Loucy (cell line): Measurements from ENCODE around the gene PCBD1.

Experiments used
- H2AFZ ChIP-seq: fragments of 200-600 bp; sonication (generic); 2 replicates; pipeline ENCODE4 v1.6.0; 2016; ENCODE audit warnings: antibody characterized with exemption, mild to moderate bottlenecking, low read length, moderate library complexity
- H3F3A ChIP-seq: fragments of 200-600 bp; 2 replicates; pipeline ENCODE4 v1.6.0; 2016; ENCODE audit warnings: antibody characterized with exemption, low read depth, mild to moderate bottlenecking
- H3K27me3 ChIP-seq: fragments of 200-600 bp; sonication (generic); 2 replicates; pipeline ENCODE4 v1.6.1; 2014; ENCODE audit warnings: low read length, mild to moderate bottlenecking; ENCODE audit not compliant: insufficient read depth, poor library complexity, severe bottlenecking
- H3K36me3 ChIP-seq: fragments of 200-600 bp; sonication (generic); 2 replicates; pipeline ENCODE4 v1.6.1; 2016; ENCODE audit warnings: low read length; ENCODE audit not compliant: insufficient read depth
- H3K4me1 ChIP-seq: fragments of 200-600 bp; sonication (generic); 2 replicates; pipeline ENCODE4 v1.5.1; 2014; ENCODE audit warnings: low read length, mild to moderate bottlenecking; ENCODE audit not compliant: insufficient read depth, poor library complexity, severe bottlenecking
- H3K4me2 ChIP-seq: fragments of 200-600 bp; sonication (generic); 2 replicates; pipeline ENCODE4 v1.6.0; 2014; ENCODE audit warnings: antibody characterized with exemption, low read length, low read depth, mild to moderate bottlenecking; ENCODE audit not compliant: poor library complexity, severe bottlenecking
- H3K4me3 ChIP-seq: fragments of 200-600 bp; sonication (generic); 2 replicates; pipeline ENCODE4 v1.5.1; 2014; ENCODE audit warnings: low read length, mild to moderate bottlenecking, mixed read lengths; ENCODE audit not compliant: poor library complexity, severe bottlenecking
- H3K79me2 ChIP-seq: fragments of 200-600 bp; sonication (generic); 2 replicates; pipeline ENCODE4 v1.6.1; 2014; ENCODE audit warnings: low read length; ENCODE audit not compliant: insufficient read depth
- H3K9ac ChIP-seq: fragments of 200-600 bp; sonication (generic); 2 replicates; pipeline ENCODE4 v1.6.0; 2014; ENCODE audit warnings: mild to moderate bottlenecking, low read depth, low read length, moderate library complexity; ENCODE audit not compliant: poor library complexity, severe bottlenecking
- H3K9me2 ChIP-seq: fragments of 200-600 bp; sonication (generic); replicated peaks from 2 replicates; pipeline ENCODE4 v1.6.1; 2016; ENCODE audit warnings: low read depth, low read length, mixed read lengths
- H3K9me3 ChIP-seq: fragments of 200-600 bp; sonication (generic); 2 replicates; pipeline ENCODE4 v1.6.1; 2014; ENCODE audit warnings: mild to moderate bottlenecking, antibody characterized with exemption, low read length, low read depth; ENCODE audit not compliant: insufficient read depth
- H4K20me1 ChIP-seq: fragments of 200-600 bp; sonication (generic); 2 replicates; pipeline ENCODE4 v1.6.0; 2014; ENCODE audit warnings: antibody characterized with exemption, low read length, mild to moderate bottlenecking; ENCODE audit not compliant: insufficient read depth, poor library complexity, severe bottlenecking
- EZH2phosphoT487 ChIP-seq: fragments of 200-600 bp; IDR thresholded peaks from 2 replicates; pipeline ENCODE4 v1.6.1; 2018; ENCODE audit warnings: antibody characterized with exemption, mild to moderate bottlenecking, moderate library complexity, borderline replicate concordance
- TF ChIP-seq, protein P1 (sequence below): fragments of 200-600 bp; sonication (generic); conservative IDR thresholded peaks from 2 replicates; pipeline ENCODE4 v1.5.1; 2014; ENCODE audit warnings: mild to moderate bottlenecking, antibody characterized with exemption, low read length

Gene PCBD1

DNA sequence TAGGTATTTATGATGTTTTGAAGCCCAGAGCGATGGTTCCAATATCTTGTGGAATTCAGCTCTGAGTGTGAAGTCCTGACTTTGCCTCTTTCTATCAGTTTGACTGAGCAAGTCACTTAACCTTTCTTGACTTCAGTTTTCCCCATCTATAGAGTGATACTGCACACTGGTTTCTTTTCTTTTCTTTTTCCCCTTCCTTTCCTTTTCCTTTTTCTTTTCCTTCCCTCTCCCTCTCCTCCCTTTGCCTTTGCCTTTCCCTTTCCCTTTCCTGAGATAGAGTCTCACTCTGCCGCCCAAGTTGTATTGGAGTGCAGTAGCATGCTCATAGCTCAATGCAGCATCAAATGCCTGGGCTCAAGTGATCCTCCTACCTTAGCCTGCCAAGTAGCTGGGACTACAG lies 52.0 kb downstream of the PCBD1 start:
- Histone ChIP-seq H3K9me2 (no peaks in the 10 kb centered on the region), H3K27me3 (no peaks in the 10 kb centered on the region), H4K20me1 (no peaks in the 10 kb centered on the region), H3K4me3 (no peak overlapping the region), H2AFZ (no peak overlapping the region), H3K4me1 (peaks cover 14% of the 10 kb centered on the region), H3K79me2 (no peaks in the 10 kb centered on the region), H3K4me2 (no peak overlapping the region), H3K36me3 (no peaks in the 10 kb centered on the region), H3K9me3 (0 out of 2 replicates have a peak, but pooled peaks cover 5% of the 10 kb centered on the region), H3F3A (no peaks in the 10 kb centered on the region), H3K9ac (no peak overlapping the region)
- TF ChIP-seq, protein P1, sequence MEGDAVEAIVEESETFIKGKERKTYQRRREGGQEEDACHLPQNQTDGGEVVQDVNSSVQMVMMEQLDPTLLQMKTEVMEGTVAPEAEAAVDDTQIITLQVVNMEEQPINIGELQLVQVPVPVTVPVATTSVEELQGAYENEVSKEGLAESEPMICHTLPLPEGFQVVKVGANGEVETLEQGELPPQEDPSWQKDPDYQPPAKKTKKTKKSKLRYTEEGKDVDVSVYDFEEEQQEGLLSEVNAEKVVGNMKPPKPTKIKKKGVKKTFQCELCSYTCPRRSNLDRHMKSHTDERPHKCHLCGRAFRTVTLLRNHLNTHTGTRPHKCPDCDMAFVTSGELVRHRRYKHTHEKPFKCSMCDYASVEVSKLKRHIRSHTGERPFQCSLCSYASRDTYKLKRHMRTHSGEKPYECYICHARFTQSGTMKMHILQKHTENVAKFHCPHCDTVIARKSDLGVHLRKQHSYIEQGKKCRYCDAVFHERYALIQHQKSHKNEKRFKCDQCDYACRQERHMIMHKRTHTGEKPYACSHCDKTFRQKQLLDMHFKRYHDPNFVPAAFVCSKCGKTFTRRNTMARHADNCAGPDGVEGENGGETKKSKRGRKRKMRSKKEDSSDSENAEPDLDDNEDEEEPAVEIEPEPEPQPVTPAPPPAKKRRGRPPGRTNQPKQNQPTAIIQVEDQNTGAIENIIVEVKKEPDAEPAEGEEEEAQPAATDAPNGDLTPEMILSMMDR = no peak
- no peak for TF ChIP-seq EZH2phosphoT487

DNA sequence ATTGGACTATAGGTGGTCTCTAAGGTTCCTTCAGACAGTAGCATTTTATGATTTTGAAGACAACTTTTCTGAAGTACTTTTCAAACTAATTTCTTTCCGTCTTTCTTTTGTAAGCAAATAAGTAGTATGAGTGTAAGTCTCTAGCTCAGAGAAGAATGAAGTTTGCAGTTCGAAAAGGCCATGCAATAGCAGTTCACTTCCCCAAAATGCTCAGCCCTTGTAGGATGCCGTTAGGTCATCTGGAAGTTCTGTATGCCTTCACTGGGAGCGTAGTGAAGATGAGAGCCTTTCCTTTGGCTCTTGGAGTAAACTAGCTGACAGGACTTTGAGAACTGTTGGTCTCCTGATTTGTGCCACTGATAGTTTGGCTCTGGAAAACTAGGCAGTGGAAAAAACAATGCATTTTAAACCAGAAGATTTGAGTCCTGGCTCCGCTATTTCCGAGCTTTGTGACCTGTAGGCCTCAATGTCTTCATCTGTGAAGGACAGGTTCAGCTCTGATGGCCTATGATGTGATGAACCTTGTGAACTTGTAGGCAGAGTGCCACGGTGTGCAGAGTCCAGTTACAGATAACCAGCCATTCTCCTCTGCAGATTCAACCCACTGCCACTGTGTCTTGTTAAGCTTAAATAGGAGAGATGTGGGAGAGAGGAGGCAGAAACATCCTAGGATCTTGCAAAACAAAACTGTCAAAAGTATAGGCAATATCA lies 53.8 kb downstream of the PCBD1 start:
- Histone ChIP-seq H3K9me2 (no peaks in the 10 kb centered on the region), H3K27me3 (no peaks in the 10 kb centered on the region), H3K36me3 (no peaks in the 10 kb centered on the region), H3K4me2 (no peak overlapping the region), H3K9ac (no peak overlapping the region), H3K9me3 (0 out of 2 replicates have a peak, but pooled peaks cover 5% of the 10 kb centered on the region), H4K20me1 (no peaks in the 10 kb centered on the region), H3K79me2 (no peaks in the 10 kb centered on the region), H3K4me3 (no peak overlapping the region), H2AFZ (no peak overlapping the region), H3F3A (no peaks in the 10 kb centered on the region), H3K4me1 (peaks cover 7% of the 10 kb centered on the region)
- TF ChIP-seq EZH2phosphoT487 = no peak
- TF ChIP-seq, protein P1 = no peak

DNA sequence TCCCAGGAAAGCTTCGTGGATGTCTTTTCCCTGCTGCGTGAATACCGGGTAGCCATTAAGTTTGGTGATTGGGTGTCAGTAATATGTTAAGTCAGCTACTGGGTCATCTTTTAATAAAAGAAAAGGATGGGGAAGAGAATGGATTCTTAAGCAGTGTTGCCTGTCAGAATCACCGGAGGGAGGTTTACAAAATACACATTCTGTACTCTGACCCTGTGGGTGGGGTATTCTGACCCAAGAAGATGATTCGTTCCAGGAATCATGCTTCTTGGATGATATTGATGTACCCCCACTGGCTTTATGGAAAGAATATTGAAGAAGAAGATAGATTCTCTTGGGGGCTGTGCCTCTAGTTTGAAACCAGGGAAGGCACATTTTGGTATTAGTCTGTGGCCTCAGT lies 54.3 kb downstream of the PCBD1 start:
- H3K4me1 ChIP-seq = peaks cover 7% of the 10 kb centered on the region
- no peak overlapping the region for H3K4me3 ChIP-seq
- H3K27me3 ChIP-seq = no peaks in the 10 kb centered on the region
- H3K9me3 ChIP-seq = 0 out of 2 replicates have a peak, but pooled peaks cover 5% of the 10 kb centered on the region
- no peaks in the 10 kb centered on the region for H3K9me2 ChIP-seq
- no peaks in the 10 kb centered on the region for H3K79me2 ChIP-seq
- no peak overlapping the region for H2AFZ ChIP-seq
- no peak overlapping the region for H3K9ac ChIP-seq
- no peak for TF ChIP-seq EZH2phosphoT487
- TF ChIP-seq, protein P1 = no peak
- H3K4me2 ChIP-seq = no peak overlapping the region
- H4K20me1 ChIP-seq = no peaks in the 10 kb centered on the region
- no peaks in the 10 kb centered on the region for H3F3A ChIP-seq
- no peaks in the 10 kb centered on the region for H3K36me3 ChIP-seq
